ENCODE results near the gene STRBP. TPM values are rescaled to one million over a fixed set of nuclear protein-coding genes. Genes with fewer than 3 reads are reported as not detected.

Gene STRBP
- total RNA-seq, 1 donor from 2014 or later, result 87.3 TPM

GRCh38 chr9:123102375-123103113, 165.8 kb downstream of the STRBP start:
- peaks cover 24% of the 10 kb centered on the region for H3K36me3 Mint-ChIP-seq (ENCODE audit: insufficient read depth)
- H3K4me3 Mint-ChIP-seq (ENCODE audit: low read depth), result no peak overlapping the region
- peaks cover 1% of the 10 kb centered on the region for H3K4me1 Mint-ChIP-seq (ENCODE audit: low read depth)
- H3K27ac Mint-ChIP-seq, result peak overlapping the region; percentile 82
- TF ChIP-seq CTCF (IDR thresholded peaks at IDR 0.05; ENCODE audit: unreplicated experiment), result peak; percentile 39
- no peak for DNase-seq (ENCODE audit: low spot score, unreplicated experiment)
- no peaks in the 10 kb centered on the region for H3K9me3 Mint-ChIP-seq (ENCODE audit: low read depth)
- H3K27me3 Mint-ChIP-seq, result no peaks in the 10 kb centered on the region

DNA sequence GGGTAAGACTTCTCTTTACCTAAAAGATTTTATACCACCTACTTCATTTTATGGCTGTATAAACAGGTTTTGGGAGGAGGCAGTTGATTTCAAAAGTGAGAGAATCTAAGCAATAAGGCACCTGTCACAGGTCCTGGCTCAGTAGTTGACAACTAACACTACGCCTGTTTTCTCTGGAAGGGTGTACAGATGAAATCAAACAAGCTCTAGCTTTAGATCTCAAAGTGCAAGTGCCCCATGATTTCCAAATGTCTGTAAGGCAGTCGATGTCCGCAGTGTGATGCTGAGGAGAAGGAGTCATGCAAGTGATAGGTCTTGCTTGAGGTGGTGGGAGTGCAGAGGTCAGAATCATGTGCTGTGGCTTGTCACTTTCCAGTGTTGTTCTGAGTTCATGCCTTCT, 168.8 kb downstream of the STRBP start:
- TF ChIP-seq CTCF (IDR thresholded peaks at IDR 0.05; ENCODE audit: unreplicated experiment), result no peak
- Mint-ChIP-seq H3K27me3 (no peaks in the 10 kb centered on the region), H3K4me1 (ENCODE audit: low read depth) (peaks cover 6% of the 10 kb centered on the region), H3K9me3 (ENCODE audit: low read depth) (no peaks in the 10 kb centered on the region), H3K4me3 (ENCODE audit: low read depth) (no peak overlapping the region), H3K27ac (no peak overlapping the region), H3K36me3 (ENCODE audit: insufficient read depth) (peaks cover 28% of the 10 kb centered on the region)
- no peak for DNase-seq (ENCODE audit: low spot score, unreplicated experiment)

- TF ChIP-seq CTCF (IDR thresholded peaks at IDR 0.05; ENCODE audit: unreplicated experiment), result no peak
- peaks cover 6% of the 10 kb centered on the region for H3K4me1 Mint-ChIP-seq (ENCODE audit: low read depth)
- H3K4me3 Mint-ChIP-seq (ENCODE audit: low read depth), result no peak overlapping the region
- peaks cover 30% of the 10 kb centered on the region for H3K36me3 Mint-ChIP-seq (ENCODE audit: insufficient read depth)
- H3K9me3 Mint-ChIP-seq (ENCODE audit: low read depth), result no peaks in the 10 kb centered on the region
- H3K27me3 Mint-ChIP-seq, result no peaks in the 10 kb centered on the region
- DNase-seq (ENCODE audit: low spot score, unreplicated experiment), result no peak
- no peak overlapping the region for H3K27ac Mint-ChIP-seq
Observed at GRCh38 chr9:123099042-123099441, 169.3 kb downstream of the STRBP start.

DNA sequence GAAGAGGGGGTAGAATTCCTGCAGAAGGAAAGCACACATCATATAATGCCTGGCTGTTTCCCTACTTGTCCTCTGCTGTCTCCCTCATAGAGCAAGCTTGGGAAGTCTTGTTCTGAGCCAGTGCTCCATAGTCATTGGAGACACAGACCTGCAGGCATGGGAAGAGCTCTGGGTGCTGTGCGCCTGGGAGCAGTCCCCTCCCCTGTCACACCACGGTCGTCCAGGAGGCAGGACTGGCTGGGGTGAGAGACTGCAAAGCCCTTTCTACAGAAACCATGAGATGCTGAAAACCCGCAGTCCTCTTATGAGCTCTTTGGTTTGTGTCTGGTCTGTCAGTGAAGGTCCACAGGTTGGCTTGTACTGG, 170.3 kb downstream of the STRBP start:
- Mint-ChIP-seq H3K9me3 (ENCODE audit: low read depth) (no peaks in the 10 kb centered on the region), H3K27me3 (no peaks in the 10 kb centered on the region), H3K4me1 (ENCODE audit: low read depth) (peaks cover 6% of the 10 kb centered on the region), H3K4me3 (ENCODE audit: low read depth) (no peak overlapping the region), H3K36me3 (ENCODE audit: insufficient read depth) (peaks cover 36% of the 10 kb centered on the region), H3K27ac (no peak overlapping the region)
- no peak for DNase-seq (ENCODE audit: low spot score, unreplicated experiment)
- TF ChIP-seq CTCF (IDR thresholded peaks at IDR 0.05; ENCODE audit: unreplicated experiment), result no peak

GRCh38 chr9:123097430-123098095, 170.8 kb downstream of the STRBP start:
- no peak overlapping the region for H3K27ac Mint-ChIP-seq

More at GRCh38 chr9:123097430-123098095, 170.8 kb downstream of the STRBP start:
- peaks cover 34% of the 10 kb centered on the region for H3K36me3 Mint-ChIP-seq (ENCODE audit: insufficient read depth)
- peaks cover 6% of the 10 kb centered on the region for H3K4me1 Mint-ChIP-seq (ENCODE audit: low read depth)
- no peak for DNase-seq (ENCODE audit: low spot score, unreplicated experiment)
- no peaks in the 10 kb centered on the region for H3K27me3 Mint-ChIP-seq
- no peak for TF ChIP-seq CTCF (IDR thresholded peaks at IDR 0.05; ENCODE audit: unreplicated experiment)
- H3K4me3 Mint-ChIP-seq (ENCODE audit: low read depth), result no peak overlapping the region
- no peaks in the 10 kb centered on the region for H3K9me3 Mint-ChIP-seq (ENCODE audit: low read depth)
